RWPE1 (cell line): Measurements from ENCODE around the gene KIAA0586.
"Not testable (repeated sequence)": the region's sequence is repeated elsewhere in the genome, so short reads cannot be mapped to it uniquely, and the experiment has no call there.

Experiments used
- CTCF ChIA-PET: fragments of 350-600 bp; sonication (Branson Sonifier 250); formaldehyde crosslinking; extraction: SDS; loops from one replicate; lab custom pipeline; 2021; lab: Yijun Ruan, JAX
- POLR2A ChIA-PET: fragments of 400-600 bp; formaldehyde crosslinking; extraction: SDS; loops from one replicate; lab custom pipeline; 2020; ENCODE audit warnings: antibody characterized with exemption; ENCODE audit not compliant: low non-redundant PET; lab: Yijun Ruan, JAX
- DNase-seq: peaks from one replicate; pipeline ENCODE4 v3.0.0; 2012; ENCODE audit warnings: low spot score
- H3K27ac ChIP-seq: fragments of 450-650 bp; 2 replicates; pipeline ENCODE4 v1.5.1; 2017
- TF ChIP-seq, protein P1 (sequence below): fragments of 450-650 bp; conservative IDR thresholded peaks from 2 replicates; pipeline ENCODE4 v1.5.1; 2017; ENCODE audit warnings: low read depth, mild to moderate bottlenecking

KIAA0586 gene

DNA sequence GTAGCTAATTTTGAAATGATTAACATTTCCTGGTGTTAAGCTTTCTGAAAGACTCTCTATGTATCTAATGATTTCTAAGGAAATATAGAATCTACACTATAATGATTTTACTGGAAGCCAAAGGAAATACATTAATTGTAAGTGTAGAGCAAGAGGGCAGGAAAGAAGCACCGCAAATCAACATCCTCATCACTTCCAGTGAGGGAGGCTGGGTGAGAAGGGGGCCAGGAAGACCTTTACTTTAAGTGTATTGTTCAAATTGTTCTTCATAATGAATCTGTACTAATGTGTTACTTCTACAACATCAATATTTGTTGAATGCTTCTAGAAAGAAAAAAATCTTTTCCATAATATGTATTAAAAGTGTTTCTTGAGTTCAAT, 144.9 kb downstream of the KIAA0586 start:
- no peak overlapping the region for H3K27ac ChIP-seq
- TF ChIP-seq, protein P1, sequence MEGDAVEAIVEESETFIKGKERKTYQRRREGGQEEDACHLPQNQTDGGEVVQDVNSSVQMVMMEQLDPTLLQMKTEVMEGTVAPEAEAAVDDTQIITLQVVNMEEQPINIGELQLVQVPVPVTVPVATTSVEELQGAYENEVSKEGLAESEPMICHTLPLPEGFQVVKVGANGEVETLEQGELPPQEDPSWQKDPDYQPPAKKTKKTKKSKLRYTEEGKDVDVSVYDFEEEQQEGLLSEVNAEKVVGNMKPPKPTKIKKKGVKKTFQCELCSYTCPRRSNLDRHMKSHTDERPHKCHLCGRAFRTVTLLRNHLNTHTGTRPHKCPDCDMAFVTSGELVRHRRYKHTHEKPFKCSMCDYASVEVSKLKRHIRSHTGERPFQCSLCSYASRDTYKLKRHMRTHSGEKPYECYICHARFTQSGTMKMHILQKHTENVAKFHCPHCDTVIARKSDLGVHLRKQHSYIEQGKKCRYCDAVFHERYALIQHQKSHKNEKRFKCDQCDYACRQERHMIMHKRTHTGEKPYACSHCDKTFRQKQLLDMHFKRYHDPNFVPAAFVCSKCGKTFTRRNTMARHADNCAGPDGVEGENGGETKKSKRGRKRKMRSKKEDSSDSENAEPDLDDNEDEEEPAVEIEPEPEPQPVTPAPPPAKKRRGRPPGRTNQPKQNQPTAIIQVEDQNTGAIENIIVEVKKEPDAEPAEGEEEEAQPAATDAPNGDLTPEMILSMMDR, result no peak
- POLR2A ChIA-PET, result no interaction called here
- no peak for DNase-seq
- CTCF ChIA-PET, result no interaction called here

DNA sequence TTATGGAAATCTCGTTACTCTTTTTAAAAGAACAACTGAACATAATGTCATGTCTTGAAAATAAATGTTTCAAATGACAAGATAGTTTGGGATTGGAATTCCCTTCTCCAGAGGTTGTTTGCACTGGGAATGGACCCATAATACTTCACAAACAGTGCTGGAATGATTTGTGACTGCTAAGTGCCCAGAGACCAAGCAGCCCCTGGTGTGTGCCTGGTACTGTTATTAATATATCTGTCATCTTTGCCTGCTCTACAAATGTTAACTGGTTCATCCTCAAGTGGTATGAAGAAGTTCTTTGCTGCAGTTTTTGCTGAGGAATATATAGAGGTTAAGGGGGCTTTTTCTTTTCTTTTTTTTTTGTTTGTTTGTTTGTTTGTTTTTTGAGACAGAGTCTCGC, 145.3 kb downstream of the KIAA0586 start:
- no peak overlapping the region for H3K27ac ChIP-seq
- POLR2A ChIA-PET, result no interaction called here
- TF ChIP-seq, protein P1, result no peak
- CTCF ChIA-PET, result no interaction called here
- no peak for DNase-seq

DNA sequence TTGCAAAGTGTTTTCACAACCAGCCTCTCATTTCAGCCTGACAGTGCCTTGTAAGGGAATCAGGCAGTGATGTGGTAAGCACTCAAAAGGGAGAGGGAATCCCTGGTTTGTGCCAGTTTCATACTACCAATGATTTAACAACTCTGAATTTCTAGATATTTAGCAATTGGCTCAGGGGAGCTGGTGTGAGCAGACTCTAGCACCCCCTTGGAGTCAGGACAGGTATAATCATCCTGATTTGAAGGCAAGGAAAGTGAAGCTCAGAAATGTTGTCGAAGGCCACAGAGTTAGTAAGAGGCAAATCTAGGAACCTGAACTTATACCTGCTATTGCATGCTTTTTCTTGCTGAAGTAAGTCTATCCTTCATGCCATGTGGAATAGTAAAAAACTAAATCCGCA, 147.1 kb downstream of the KIAA0586 start:
- no peak overlapping the region for H3K27ac ChIP-seq
- POLR2A ChIA-PET, result no interaction called here
- no peak for DNase-seq
- TF ChIP-seq, protein P1, result no peak
- CTCF ChIA-PET, result no interaction called here

DNA sequence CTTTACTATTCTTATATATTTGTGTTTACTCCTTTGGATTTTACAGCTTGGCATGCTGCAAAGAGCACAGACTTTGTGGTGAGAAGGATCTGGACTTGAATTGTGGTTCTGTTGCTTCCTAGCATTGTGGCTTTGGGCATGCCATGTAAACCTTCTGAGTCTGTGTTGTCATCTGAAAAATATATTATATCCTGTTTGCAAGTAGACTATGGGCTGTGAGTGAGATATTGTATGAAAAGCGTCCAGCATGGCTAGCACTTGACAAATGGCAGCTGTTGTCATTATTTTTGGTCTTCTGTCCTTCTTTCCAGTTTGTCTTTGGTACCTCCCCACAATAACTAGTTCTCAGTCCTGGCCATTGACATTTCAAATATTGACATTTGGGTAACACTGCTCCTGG, 148.4 kb downstream of the KIAA0586 start:
- POLR2A ChIA-PET, result no interaction called here
- TF ChIP-seq, protein P1, result no peak
- no peak for DNase-seq
- H3K27ac ChIP-seq, result no peak overlapping the region
- CTCF ChIA-PET, result no interaction called here

DNA sequence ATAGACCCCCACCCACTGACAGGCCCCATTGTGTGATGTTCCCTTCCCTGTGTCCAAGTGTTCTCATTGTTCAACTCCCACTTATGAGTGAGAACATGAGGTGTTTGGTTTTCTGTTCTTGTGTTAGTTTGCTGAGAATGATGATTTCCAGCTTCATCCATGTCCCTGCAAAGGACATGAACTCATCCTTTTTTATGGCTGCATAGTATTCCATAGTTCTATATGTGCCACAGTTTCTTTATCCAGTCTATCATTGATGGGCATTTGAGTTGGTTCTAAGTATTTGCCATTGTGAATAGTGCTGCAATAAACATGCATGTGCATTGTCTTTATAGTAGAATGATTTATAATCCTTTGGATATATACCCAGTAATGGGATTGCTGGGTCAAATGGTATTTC, 152.5 kb downstream of the KIAA0586 start:
- H3K27ac ChIP-seq, CTCF ChIA-PET, POLR2A ChIA-PET, DNase-seq: not testable (repeated sequence)

DNA sequence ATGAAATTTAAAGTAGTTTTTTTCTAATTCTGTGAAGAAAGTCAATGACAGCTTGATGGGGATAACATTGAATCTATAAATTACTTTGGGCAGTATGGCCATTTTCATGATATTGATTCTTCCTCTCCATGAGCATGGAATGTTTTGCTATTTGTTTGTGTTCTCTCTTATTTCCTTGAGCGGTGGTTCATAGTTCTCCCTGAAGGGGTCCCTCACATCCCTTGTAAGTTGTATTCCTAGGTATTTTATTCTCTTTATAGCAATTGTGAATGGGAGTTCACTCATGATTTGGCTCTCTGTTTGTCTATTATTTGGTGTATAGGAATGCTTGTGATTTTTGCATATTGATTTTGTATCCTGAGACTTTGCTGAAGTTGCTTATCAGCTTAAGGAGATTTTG, 153.9 kb downstream of the KIAA0586 start:
- POLR2A ChIA-PET, result not testable (repeated sequence)

DNA sequence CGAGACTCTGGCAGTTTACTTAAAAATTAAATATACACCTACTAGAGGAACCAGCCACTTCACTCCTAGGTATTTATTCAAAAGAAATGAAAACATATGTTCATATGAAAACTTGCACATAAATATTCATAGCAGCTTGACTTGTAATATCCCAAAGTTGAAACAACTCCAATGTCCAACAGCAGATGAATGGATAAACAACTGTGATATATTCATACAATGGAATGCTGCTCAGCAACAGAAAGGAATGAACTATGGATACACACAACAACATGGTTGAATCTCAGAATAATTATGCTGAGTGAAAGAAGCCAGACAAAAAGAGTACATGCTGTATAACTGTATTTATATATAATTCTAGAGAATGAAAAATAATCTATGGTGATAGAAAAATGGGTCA, 156.9 kb downstream of the KIAA0586 start:
- no peak for DNase-seq
- ChIA-PET POLR2A (no interaction called here), CTCF (no interaction called here)

More for the DNA sequence above, 153.9 kb downstream of the KIAA0586 start:
- not testable (repeated sequence) for DNase-seq, H3K27ac ChIP-seq
- CTCF ChIA-PET, result interaction anchor here (0.6 kb wide), 1 partner anchor 11 kb away, joined by 4 read pairs; no protein-coding TSS in a partner anchor

More for the DNA sequence above, 156.9 kb downstream of the KIAA0586 start:
- H3K27ac ChIP-seq, result no peak overlapping the region
- TF ChIP-seq, protein P1, result no peak
